Endothelial cell of umbilical vein (primary cell): ENCODE measurements around the gene KRT37.

Source experiments
- CTCF ChIP-seq, 2 donors: IDR thresholded peaks; 1 replicate in 1 of 2; 2 replicates in 1 of 2; pipeline ENCODE4 v1.5.1; 2011; ENCODE audit warnings: low read length in 2 of 2, mild to moderate bottlenecking in 2 of 2, moderate library complexity in 2 of 2, control low read depth in 1 of 2, inconsistent platforms in 1 of 2, low read depth in 1 of 2; ENCODE audit not compliant: insufficient read depth in 1 of 2; ENCODE audit errors: extremely low read depth in 1 of 2
- EZH2 ChIP-seq: IDR thresholded peaks from 2 replicates; pipeline ENCODE4 v1.6.1; 2012; ENCODE audit warnings: borderline replicate concordance, low read depth, mild to moderate bottlenecking, moderate library complexity, low read length, inconsistent platforms; ENCODE audit not compliant: severe bottlenecking
- JUN ChIP-seq: IDR thresholded peaks from 2 replicates; pipeline ENCODE4 v1.6.1; 2011; ENCODE audit warnings: borderline replicate concordance, low read depth; ENCODE audit not compliant: insufficient read length, insufficient read depth
- MYC ChIP-seq: IDR thresholded peaks from one replicate; pipeline ENCODE4 v1.6.1; 2011; ENCODE audit warnings: mild to moderate bottlenecking, low read depth, low read length
- POLR2A ChIP-seq: IDR thresholded peaks from 2 replicates; pipeline ENCODE4 v1.6.1; 2012; ENCODE audit warnings: low read depth, mild to moderate bottlenecking, control low read depth, low read length
- POLR2AphosphoS5 ChIP-seq: IDR thresholded peaks from 2 replicates; pipeline ENCODE4 v1.6.1; 2012; ENCODE audit warnings: low read depth, mild to moderate bottlenecking, control low read depth, low read length, moderate library complexity; ENCODE audit not compliant: insufficient read depth
- TF ChIP-seq, protein P1 (sequence below): IDR thresholded peaks from 2 replicates; pipeline ENCODE4 v1.6.1; 2011; ENCODE audit not compliant: insufficient read depth, insufficient read length

- no peak for TF ChIP-seq EZH2
- no peak for TF ChIP-seq CTCF (IDR thresholded peaks at IDR 0.05; ENCODE audit: extremely low read depth in 1 of 2, insufficient read depth in 1 of 2, low read depth in 1 of 2, low read length in 2 of 2)
- TF ChIP-seq POLR2A = no peak
- no peak for TF ChIP-seq MYC
- no peak for TF ChIP-seq POLR2AphosphoS5
- TF ChIP-seq, protein P1, sequence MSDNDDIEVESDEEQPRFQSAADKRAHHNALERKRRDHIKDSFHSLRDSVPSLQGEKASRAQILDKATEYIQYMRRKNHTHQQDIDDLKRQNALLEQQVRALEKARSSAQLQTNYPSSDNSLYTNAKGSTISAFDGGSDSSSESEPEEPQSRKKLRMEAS = no peak
- TF ChIP-seq JUN = no peak
These were observed 24.1 kb upstream of the KRT37 start for GRCh38 chr17:41448506-41448905.
